Stimulated activated CD4-positive, alpha-beta T cell treated with anti-CD3 and anti-CD28 coated beads, Interleukin-1b, Interleukin-23, amount 100 ng/mL, for 4 hours (primary cell): ENCODE data around the gene HMGXB3.

Experiments
- DNase-seq, 2 donors: peaks; one replicate each; pipeline ENCODE4 v3.0.0-alpha.2; 2020; ENCODE audit warnings: low read depth in 2 of 2

Gene HMGXB3

DNA sequence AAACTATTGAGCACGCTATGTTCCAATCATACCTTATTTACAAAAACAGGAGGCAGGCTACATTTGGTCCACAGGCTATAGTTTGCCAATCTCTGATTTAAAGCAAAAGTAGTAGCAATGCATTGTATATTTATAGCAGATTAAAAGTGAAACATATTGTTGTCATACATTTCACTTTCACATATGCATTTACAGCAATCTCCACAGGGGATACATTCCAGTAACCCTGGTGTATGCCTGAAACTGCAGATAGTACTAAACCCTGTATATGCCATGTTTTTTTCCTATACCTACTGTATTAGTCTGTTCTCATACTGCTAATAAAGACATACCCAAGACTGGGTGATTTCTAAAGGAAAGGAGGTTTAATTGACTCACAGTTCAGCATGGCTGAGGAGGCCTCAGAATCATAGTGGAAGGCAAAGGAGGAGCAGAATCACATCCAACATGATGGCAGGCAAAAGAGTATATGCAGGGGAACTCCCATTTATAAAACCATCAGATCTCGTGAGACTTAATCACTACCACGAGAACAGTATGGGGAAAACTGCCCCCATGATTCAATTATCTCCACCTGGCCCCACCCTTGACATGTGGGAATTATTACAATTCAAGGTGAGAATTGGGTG lies 91.7 kb downstream of the HMGXB3 start:
- DNase-seq: no peak

DNA sequence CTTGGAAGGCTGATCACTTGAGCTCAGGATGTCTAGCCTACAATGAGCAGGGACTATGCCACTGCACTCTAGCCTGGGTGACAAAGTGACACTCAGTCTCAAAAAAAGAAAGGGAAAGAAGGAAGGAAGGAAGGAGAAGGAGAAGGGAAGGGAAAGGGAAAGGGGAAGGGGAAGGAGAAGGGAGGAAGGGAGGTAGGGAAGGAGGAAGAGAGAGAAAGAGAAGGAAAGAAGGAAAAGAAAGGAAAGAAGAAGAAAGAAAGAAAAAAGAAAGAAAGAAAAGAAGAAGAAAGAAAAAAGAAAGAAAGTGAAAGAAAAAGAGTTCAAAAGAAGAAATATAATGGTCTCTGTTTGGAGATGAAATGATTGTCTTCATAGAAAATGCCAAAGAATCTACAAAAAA lies 96.6 kb downstream of the HMGXB3 start:
- no peak for DNase-seq

DNA sequence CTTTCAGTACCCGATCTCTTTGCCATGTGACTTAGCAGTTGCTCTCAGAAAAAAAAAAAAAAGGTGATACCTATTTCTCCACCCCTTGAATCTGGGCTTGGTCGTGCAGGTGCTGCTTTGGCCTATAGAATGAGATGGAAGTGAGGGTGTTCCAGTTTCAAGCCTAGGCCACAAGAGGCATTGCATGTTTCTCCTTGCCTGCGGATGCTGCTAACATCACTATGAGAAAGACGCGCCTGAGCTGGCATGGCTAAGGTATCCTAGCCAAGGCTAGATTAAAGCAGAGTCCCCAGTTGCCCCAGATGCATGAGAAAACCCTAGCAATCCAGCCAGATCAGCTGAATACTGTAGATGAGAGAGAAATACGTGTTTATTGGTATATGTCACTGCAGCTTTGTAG lies 100.5 kb downstream of the HMGXB3 start:
- DNase-seq: no peak
